ENCODE data around the gene ERVV-1. TPM values are rescaled to one million over a fixed set of nuclear protein-coding genes. Genes with fewer than 3 reads are reported as not detected.

Gene ERVV-1
- total RNA-seq, 2 donors from 2014 or later: not detected

- H3K36me3 Mint-ChIP-seq (ENCODE audit: low read depth): no peaks in the 10 kb centered on the region
- peaks cover 17% of the 10 kb centered on the region for H3K9me3 Mint-ChIP-seq
- H3K27ac Mint-ChIP-seq: no peak overlapping the region
- H3K36me3 ChIP-seq (ENCODE audit: control insufficient read depth, insufficient read depth, low read length): no peaks in the 10 kb centered on the region
- no peak for DNase-seq
- H3K9me3 ChIP-seq (ENCODE audit: control insufficient read depth, low read length): peaks cover 6% of the 10 kb centered on the region
- H3K4me1 ChIP-seq (ENCODE audit: control insufficient read depth, insufficient read depth, low read length): no peaks in the 10 kb centered on the region
- H3K4me3 ChIP-seq (ENCODE audit: low read length): no peak overlapping the region
- WGBS, 2 experiments (ENCODE audit: insufficient coverage in 1 of 2, insufficient read length in 1 of 2): 94 to 96% methylated on average over 4 to 6 of the region's 7 CpGs
- no peaks in the 10 kb centered on the region for H3K27me3 ChIP-seq (ENCODE audit: control insufficient read depth, insufficient read depth, low read length, poor library complexity, severe bottlenecking)
- H3K4me1 Mint-ChIP-seq: peaks cover 13% of the 10 kb centered on the region
- H3K27ac ChIP-seq (ENCODE audit: low read depth, low read length): no peak overlapping the region
- H3K9ac ChIP-seq (ENCODE audit: extremely low read depth, low read length, poor library complexity, severe bottlenecking): no peak overlapping the region
- H3K27me3 Mint-ChIP-seq (ENCODE audit: insufficient read depth): peaks cover 71% of the 10 kb centered on the region
- no peak overlapping the region for H3K4me3 Mint-ChIP-seq
- TF ChIP-seq, protein P1, sequence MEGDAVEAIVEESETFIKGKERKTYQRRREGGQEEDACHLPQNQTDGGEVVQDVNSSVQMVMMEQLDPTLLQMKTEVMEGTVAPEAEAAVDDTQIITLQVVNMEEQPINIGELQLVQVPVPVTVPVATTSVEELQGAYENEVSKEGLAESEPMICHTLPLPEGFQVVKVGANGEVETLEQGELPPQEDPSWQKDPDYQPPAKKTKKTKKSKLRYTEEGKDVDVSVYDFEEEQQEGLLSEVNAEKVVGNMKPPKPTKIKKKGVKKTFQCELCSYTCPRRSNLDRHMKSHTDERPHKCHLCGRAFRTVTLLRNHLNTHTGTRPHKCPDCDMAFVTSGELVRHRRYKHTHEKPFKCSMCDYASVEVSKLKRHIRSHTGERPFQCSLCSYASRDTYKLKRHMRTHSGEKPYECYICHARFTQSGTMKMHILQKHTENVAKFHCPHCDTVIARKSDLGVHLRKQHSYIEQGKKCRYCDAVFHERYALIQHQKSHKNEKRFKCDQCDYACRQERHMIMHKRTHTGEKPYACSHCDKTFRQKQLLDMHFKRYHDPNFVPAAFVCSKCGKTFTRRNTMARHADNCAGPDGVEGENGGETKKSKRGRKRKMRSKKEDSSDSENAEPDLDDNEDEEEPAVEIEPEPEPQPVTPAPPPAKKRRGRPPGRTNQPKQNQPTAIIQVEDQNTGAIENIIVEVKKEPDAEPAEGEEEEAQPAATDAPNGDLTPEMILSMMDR (conservative IDR thresholded peaks at IDR 0.05): no peak
Measured at GRCh38 chr19:52995711-52996110, 18.0 kb upstream of the ERVV-1 start.

- TF ChIP-seq, protein P1 (conservative IDR thresholded peaks at IDR 0.05): no peak
- peaks cover 6% of the 10 kb centered on the region for H3K4me1 Mint-ChIP-seq
- H3K36me3 Mint-ChIP-seq (ENCODE audit: low read depth): no peaks in the 10 kb centered on the region
- H3K4me3 ChIP-seq (ENCODE audit: low read length): no peak overlapping the region
- H3K9me3 ChIP-seq (ENCODE audit: control insufficient read depth, low read length): peaks cover 6% of the 10 kb centered on the region
- no peaks in the 10 kb centered on the region for H3K4me1 ChIP-seq (ENCODE audit: control insufficient read depth, insufficient read depth, low read length)
- H3K27me3 ChIP-seq (ENCODE audit: control insufficient read depth, insufficient read depth, low read length, poor library complexity, severe bottlenecking): no peaks in the 10 kb centered on the region
- H3K9me3 Mint-ChIP-seq: peaks cover 17% of the 10 kb centered on the region
- H3K4me3 Mint-ChIP-seq: peak overlapping the region; percentile 49
- no peak for DNase-seq
- H3K27me3 Mint-ChIP-seq (ENCODE audit: insufficient read depth): peaks cover 56% of the 10 kb centered on the region
- no peak overlapping the region for H3K27ac ChIP-seq (ENCODE audit: low read depth, low read length)
- H3K9ac ChIP-seq (ENCODE audit: extremely low read depth, low read length, poor library complexity, severe bottlenecking): no peak overlapping the region
- WGBS, 2 experiments (ENCODE audit: insufficient coverage in 1 of 2, insufficient read length in 1 of 2): 93% methylated on average over 9 of the region's 9 CpGs
- no peaks in the 10 kb centered on the region for H3K36me3 ChIP-seq (ENCODE audit: control insufficient read depth, insufficient read depth, low read length)
- no peak overlapping the region for H3K27ac Mint-ChIP-seq
Measured at GRCh38 chr19:52997975-52998374, 15.7 kb upstream of the ERVV-1 start.

DNA sequence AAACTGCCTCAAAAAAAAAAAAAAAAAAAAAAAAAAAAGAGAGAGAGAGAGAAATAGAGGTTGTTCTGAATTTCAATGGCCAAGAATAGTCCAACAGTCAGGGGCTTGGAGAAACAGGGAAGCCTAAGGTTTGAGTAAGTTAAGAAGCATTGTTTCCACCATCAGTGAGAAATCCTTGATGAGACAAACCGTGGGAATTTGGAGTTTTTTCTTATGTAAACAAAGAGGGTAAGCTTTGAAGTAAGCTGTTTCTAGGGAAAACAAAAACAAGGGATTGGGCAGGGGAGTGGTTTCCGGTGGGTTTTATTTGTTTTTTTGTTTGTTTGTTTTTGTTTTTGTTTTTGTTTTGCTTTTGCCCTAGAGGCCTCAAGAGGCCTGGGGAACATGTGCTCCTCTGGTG lies 11.2 kb upstream of the ERVV-1 start:
- Histone ChIP-seq H3K27me3 (ENCODE audit: control insufficient read depth, insufficient read depth, low read length, poor library complexity, severe bottlenecking) (no peaks in the 10 kb centered on the region), H3K27ac (ENCODE audit: low read depth, low read length) (no peak overlapping the region), H3K9ac (ENCODE audit: extremely low read depth, low read length, poor library complexity, severe bottlenecking) (no peak overlapping the region), H3K4me3 (ENCODE audit: low read length) (no peak overlapping the region), H3K36me3 (ENCODE audit: control insufficient read depth, insufficient read depth, low read length) (no peaks in the 10 kb centered on the region), H3K9me3 (ENCODE audit: control insufficient read depth, low read length) (peaks cover 4% of the 10 kb centered on the region), H3K4me1 (ENCODE audit: control insufficient read depth, insufficient read depth, low read length) (no peaks in the 10 kb centered on the region)
- Mint-ChIP-seq H3K9me3 (peaks cover 4% of the 10 kb centered on the region), H3K27me3 (ENCODE audit: insufficient read depth) (peaks cover 36% of the 10 kb centered on the region), H3K4me1 (peaks cover 3% of the 10 kb centered on the region), H3K27ac (peak overlapping the region; percentile 79), H3K4me3 (no peak overlapping the region), H3K36me3 (ENCODE audit: low read depth) (peaks cover 7% of the 10 kb centered on the region)
- no peak for DNase-seq
- 50 to 73% methylated on average over 1 to 2 of the region's 2 CpGs for WGBS, 2 experiments (ENCODE audit: insufficient coverage in 1 of 2, insufficient read length in 1 of 2)
- TF ChIP-seq, protein P1 (conservative IDR thresholded peaks at IDR 0.05): no peak

Measured in endodermal cell (in vitro differentiated cells).